ENCODE results near the gene SURF6.
"Not testable (repeated sequence)": the region's sequence is repeated elsewhere in the genome, so short reads cannot be mapped to it uniquely, and the experiment has no call there.

Gene SURF6

GRCh38 chr9:133335924-133336811 lies at the start of gene SURF6:
TSS of gene SURF6 (minus strand) at chr9:133336188. CDS start at chr9:133336132, 56 bp downstream.
- H3K4me3 Mint-ChIP-seq = peak within 1 kb of the TSS; percentile 95
- peaks cover 17% of the 10 kb centered on the region for H3K36me3 Mint-ChIP-seq
- no peaks in the 10 kb centered on the region for H3K9me3 Mint-ChIP-seq
- H3K4me1 Mint-ChIP-seq = peaks cover 46% of the 10 kb centered on the region
- no peaks in the 10 kb centered on the region for H3K27me3 Mint-ChIP-seq
- H3K27ac Mint-ChIP-seq = peak within 1 kb of the TSS; percentile 89

DNA sequence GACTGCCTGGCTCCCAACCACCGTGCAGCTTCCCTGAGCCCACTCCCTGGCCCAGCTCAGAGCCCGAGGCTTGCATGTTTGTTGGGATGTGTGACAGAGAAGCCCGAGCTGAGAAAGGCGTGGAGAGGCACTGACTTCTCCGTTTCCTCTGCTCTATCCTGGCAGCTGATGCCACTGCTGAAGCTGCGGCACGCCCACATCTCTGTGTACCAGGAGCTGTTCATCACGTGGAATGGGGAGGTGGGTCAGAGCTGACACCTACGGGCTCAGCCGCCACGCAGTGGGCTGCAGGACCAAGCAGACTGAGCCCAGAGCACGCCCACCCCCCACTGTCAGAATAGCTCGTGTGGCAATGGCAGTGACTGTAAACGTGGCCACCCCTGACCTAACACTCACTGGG lies 49.5 kb upstream of the SURF6 start:
- Mint-ChIP-seq H3K9me3 (no peaks in the 10 kb centered on the region), H3K36me3 (no peaks in the 10 kb centered on the region), H3K27me3 (peaks cover 2% of the 10 kb centered on the region), H3K27ac (no peak overlapping the region), H3K4me3 (no peak overlapping the region), H3K4me1 (no peaks in the 10 kb centered on the region)

DNA sequence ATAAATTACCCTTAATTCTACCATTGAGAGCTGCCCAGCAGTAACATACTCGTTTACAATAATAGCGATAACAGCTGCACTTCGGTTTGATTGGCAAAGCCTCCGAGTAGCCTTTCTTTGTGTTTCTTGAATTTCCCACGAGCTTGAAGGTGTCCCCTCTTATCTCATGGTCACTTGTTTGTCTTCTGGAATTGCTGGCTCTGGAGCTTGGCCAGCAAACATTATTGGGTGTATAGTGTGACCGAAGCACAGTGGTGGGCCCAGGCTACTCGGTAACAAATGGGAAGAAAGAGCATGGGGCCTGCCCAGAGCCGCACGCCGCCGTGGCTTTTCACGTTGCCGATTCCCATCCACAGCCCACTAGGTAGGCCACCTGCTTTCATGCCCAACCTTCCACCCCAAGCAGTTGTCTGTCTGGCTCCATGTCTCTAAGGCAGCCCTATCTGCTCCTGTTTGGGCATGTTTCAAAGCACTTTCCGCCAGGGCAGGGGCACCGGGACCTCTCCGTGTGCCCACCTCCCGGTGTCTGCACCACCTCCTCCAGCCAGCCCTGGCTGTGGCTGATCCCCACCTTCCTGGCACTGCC lies 48.8 kb upstream of the SURF6 start:
- H3K27ac Mint-ChIP-seq = no peak overlapping the region
- H3K4me3 Mint-ChIP-seq = no peak overlapping the region
- H3K27me3 Mint-ChIP-seq = peaks cover under 1% of the 10 kb centered on the region
- H3K36me3 Mint-ChIP-seq = no peaks in the 10 kb centered on the region
- H3K4me1 Mint-ChIP-seq = no peaks in the 10 kb centered on the region
- no peaks in the 10 kb centered on the region for H3K9me3 Mint-ChIP-seq

DNA sequence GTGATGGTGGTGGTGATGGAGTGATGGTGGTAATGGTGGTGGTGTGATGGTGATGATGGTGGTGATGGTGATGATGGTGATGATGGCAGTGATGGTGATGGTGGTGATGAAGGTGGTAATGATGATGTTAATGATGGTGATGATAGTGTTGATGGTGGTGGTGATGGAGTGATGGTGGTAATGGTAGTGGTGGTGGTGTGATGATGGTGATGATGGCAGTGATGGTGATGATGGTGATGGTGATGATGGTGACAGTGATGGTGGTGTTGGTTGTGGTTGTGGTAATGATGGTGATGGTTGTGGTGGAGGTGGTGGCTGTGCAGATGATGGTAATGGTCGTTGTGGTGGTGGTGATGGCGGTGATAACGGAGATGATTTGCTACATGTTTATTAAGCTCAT lies 47.5 kb upstream of the SURF6 start:
- Mint-ChIP-seq H3K27ac (no peak overlapping the region), H3K27me3 (no peaks in the 10 kb centered on the region), H3K9me3 (no peaks in the 10 kb centered on the region), H3K36me3 (no peaks in the 10 kb centered on the region), H3K4me3 (no peak overlapping the region), H3K4me1 (no peaks in the 10 kb centered on the region)

DNA sequence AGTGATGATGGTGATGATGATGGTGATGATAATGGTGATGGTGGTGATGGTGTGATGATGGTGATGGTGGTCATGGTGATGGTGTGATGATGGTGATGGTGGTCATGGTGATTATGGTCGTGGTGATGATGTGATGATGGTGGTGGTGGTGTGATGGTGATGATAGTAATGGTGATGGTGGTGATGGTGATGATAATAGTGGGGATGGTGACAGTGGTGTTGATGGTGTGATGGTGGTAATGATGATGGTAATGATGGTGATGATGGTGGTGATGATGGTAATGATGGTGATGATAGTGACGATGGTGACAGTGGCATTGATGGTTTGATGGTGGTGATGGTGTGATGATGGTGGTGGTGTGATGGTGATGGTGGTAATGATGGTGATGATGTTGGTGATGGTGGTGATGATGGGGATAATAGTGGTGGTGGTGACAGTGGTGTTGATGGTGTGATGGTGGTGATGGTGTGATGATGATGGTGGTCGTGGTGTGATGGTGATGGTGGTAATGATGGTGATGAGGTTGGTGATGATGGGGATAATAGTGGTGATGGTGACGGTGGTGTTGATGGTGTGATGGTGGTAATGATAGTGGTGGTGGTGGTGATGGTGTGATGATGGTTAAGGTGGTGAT lies 46.6 kb upstream of the SURF6 start:
- Mint-ChIP-seq H3K4me3 (no peak overlapping the region), H3K27ac (no peak overlapping the region), H3K9me3 (no peaks in the 10 kb centered on the region), H3K27me3 (no peaks in the 10 kb centered on the region), H3K36me3 (no peaks in the 10 kb centered on the region), H3K4me1 (no peaks in the 10 kb centered on the region)

- H3K9me3 Mint-ChIP-seq = no peaks in the 10 kb centered on the region
- H3K27me3 Mint-ChIP-seq = no peaks in the 10 kb centered on the region
- H3K27ac Mint-ChIP-seq = no peak overlapping the region
- no peaks in the 10 kb centered on the region for H3K36me3 Mint-ChIP-seq
- H3K4me3 Mint-ChIP-seq = no peak overlapping the region
- H3K4me1 Mint-ChIP-seq = no peaks in the 10 kb centered on the region
These were observed 44.7 kb upstream of the SURF6 start for GRCh38 chr9:133380734-133381133.

GRCh38 chr9:133379153-133380086 lies 43.4 kb upstream of the SURF6 start:
- no peak overlapping the region for H3K4me3 Mint-ChIP-seq
- H3K36me3 Mint-ChIP-seq = peaks cover 3% of the 10 kb centered on the region
- no peak overlapping the region for H3K27ac Mint-ChIP-seq
- H3K27me3 Mint-ChIP-seq = no peaks in the 10 kb centered on the region
- no peaks in the 10 kb centered on the region for H3K9me3 Mint-ChIP-seq
- peaks cover 7% of the 10 kb centered on the region for H3K4me1 Mint-ChIP-seq

DNA sequence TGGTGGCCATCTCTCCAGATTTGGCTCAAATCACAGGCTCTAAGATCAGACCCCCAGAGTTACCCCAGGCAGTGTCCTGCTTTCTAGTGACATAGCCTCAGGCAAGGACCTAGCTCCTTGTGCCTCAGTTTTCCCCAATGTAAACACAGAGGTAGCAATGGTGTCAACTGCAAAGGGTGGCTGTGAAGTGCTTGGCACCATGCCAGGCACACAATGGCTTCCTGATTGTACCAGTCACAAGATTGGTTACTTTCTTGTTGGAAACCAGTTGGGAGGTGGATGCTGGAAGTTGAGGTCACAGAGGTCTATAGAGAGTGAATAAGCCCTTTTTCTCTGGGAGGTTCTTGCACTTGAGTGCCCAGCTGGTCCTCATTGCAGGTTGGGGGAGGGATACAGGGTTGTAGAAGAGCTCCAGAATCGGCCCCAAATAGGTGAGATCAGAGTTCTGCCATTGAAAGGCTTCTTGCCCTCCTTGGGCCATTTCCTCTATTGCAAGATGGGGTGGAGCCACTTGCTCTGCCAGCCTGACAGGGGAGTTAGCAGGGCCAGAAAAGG lies 42.5 kb upstream of the SURF6 start:
- Mint-ChIP-seq H3K36me3 (peaks cover 3% of the 10 kb centered on the region), H3K27me3 (no peaks in the 10 kb centered on the region), H3K27ac (no peak overlapping the region), H3K9me3 (no peaks in the 10 kb centered on the region), H3K4me1 (peaks cover 7% of the 10 kb centered on the region), H3K4me3 (no peak overlapping the region)

DNA sequence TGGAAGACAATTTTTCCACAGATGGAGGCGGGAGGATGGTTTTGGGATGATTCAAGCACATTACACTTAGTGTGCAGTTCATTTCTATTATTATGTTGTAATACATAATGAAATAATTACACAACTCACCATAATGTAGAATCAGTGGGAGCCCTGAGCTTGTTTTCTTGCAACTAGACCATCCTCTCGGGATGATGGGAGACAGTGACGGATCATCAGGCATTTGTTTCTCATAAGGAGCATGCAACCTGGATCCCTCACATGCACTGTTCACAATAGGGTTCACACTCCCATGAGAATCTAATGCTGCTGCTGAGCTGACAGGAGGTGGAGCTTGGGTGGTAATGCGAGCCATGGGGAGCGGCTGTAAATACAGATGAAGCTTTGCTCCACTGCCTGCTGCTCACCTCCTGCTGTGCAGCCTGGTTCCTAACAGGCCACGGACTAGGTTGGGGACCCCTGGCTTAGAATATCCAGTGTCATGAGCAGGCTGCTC lies 41.8 kb upstream of the SURF6 start:
- Mint-ChIP-seq H3K4me3 (no peak overlapping the region), H3K27ac (no peak overlapping the region), H3K4me1 (peaks cover 9% of the 10 kb centered on the region), H3K9me3 (no peaks in the 10 kb centered on the region), H3K36me3 (peaks cover 3% of the 10 kb centered on the region), H3K27me3 (no peaks in the 10 kb centered on the region)

- Mint-ChIP-seq H3K4me1 (peaks cover 14% of the 10 kb centered on the region), H3K4me3 (peak overlapping the region; percentile 49)
- H3K27ac Mint-ChIP-seq, H3K9me3 Mint-ChIP-seq, H3K27me3 Mint-ChIP-seq, H3K36me3 Mint-ChIP-seq: not testable (repeated sequence)
These were observed 41.3 kb upstream of the SURF6 start for GRCh38 chr9:133377280-133377679.

GRCh38 chr9:133375724-133376654 lies 40.0 kb upstream of the SURF6 start, which contains the start of the genes STKLD1 and SURF4:
TSS of gene STKLD1 (plus strand) at chr9:133376366. CDS start at chr9:133376474, 108 bp downstream.
TSS of gene SURF4 (minus strand) at chr9:133376060. CDS start at chr9:133375969, 91 bp downstream.
- peak within 1 kb of the TSS; percentile 96 for H3K4me3 Mint-ChIP-seq

GRCh38 chr9:133375116-133375723 lies 39.2 kb upstream of the SURF6 start:
- H3K4me1 Mint-ChIP-seq = peaks cover 35% of the 10 kb centered on the region

More at GRCh38 chr9:133375724-133376654, 40.0 kb upstream of the SURF6 start, which contains the start of the genes STKLD1 and SURF4:
- H3K27ac Mint-ChIP-seq = peak within 1 kb of the TSS; percentile 98
- peaks cover 3% of the 10 kb centered on the region for H3K36me3 Mint-ChIP-seq
- peaks cover 27% of the 10 kb centered on the region for H3K4me1 Mint-ChIP-seq
- no peaks in the 10 kb centered on the region for H3K9me3 Mint-ChIP-seq
- no peaks in the 10 kb centered on the region for H3K27me3 Mint-ChIP-seq

DNA sequence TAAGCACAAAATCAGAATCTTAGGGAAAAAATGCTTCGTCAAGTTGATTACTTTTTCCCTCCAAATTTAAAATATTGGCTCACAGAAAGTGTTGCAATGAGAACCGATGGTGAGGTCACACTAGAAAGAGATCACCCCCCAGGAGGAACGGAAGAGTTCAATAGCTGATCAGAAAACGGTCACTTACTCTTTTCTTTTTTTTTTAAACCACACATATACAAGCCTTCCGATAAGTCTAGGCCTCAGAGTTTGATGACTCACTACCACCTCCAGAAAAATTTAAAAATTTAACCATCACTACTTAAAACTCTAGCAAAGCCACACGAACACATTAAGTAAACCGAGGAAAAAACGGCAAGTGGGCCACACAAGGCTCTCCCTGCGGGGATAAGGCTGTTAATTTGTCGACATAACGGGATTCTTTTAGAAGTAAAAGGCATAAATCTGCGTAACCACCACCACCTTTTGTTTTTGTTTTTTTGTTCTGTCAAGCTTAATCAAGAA lies 38.7 kb upstream of the SURF6 start:
- Mint-ChIP-seq H3K27ac (peak overlapping the region; percentile 98), H3K36me3 (peaks cover 9% of the 10 kb centered on the region), H3K4me1 (peaks cover 40% of the 10 kb centered on the region), H3K27me3 (no peaks in the 10 kb centered on the region), H3K4me3 (peak overlapping the region; percentile 96), H3K9me3 (no peaks in the 10 kb centered on the region)

More at GRCh38 chr9:133375116-133375723, 39.2 kb upstream of the SURF6 start:
- H3K27ac Mint-ChIP-seq = peak overlapping the region; percentile 98
- H3K36me3 Mint-ChIP-seq = peaks cover 6% of the 10 kb centered on the region
- no peaks in the 10 kb centered on the region for H3K9me3 Mint-ChIP-seq
- H3K27me3 Mint-ChIP-seq = no peaks in the 10 kb centered on the region
- peak overlapping the region; percentile 96 for H3K4me3 Mint-ChIP-seq
